ENCODE results near the gene CD2BP2.

Gene CD2BP2

DNA sequence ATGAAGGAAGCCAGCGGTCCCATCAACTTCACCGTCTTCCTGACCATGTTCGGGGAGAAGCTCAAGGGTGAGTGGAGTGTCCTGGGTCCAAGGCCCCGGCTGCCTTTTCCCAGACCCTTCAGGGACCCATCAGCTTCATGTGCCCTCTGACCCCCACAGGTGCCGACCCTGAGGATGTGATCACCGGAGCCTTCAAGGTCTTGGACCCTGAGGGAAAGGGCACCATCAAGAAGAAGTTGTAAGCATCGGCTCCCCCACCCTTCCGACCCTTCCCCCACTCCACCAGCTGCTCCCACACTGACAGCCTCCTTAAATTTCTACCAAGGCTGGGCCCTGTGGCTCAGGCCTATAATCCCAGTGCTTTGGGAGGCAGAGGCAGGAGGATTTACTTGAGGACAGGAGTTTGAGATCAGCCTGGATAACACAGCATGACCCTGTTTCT, 21.4 kb upstream of the CD2BP2 start:
- no peak overlapping the region for H3K4me3 ChIP-seq (ENCODE audit: low read length)

DNA sequence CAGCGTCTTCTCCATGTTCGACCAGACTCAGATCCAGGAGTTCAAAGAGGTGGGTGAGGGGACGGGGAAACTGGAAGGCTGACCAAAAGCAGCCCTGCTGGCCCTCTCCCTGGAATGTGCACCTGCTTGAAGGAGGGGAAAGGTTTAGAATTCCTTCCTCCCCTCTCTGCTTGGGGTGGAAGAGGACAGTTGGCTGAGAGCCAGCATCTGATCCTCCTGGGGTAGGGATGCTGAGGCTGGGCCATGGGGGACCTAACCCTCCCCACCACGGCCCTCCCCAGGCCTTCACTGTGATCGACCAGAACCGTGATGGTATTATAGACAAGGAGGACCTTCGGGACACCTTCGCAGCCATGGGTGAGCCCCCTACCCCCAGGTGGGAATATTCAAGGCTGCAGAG, 20.8 kb upstream of the CD2BP2 start:
- no peaks in the 10 kb centered on the region for H3K9me3 ChIP-seq (replicated peaks; ENCODE audit: insufficient read depth, low read length)
- H2AFZ ChIP-seq (ENCODE audit: low read length): no peak overlapping the region
- H3K79me2 ChIP-seq (ENCODE audit: low read length): peaks cover 18% of the 10 kb centered on the region
- H3F3A ChIP-seq (ENCODE audit: insufficient read depth, low read length): peaks cover 34% of the 10 kb centered on the region
- H3K9ac ChIP-seq (ENCODE audit: low read length): no peak overlapping the region
- TF ChIP-seq EZH2phosphoT487 (IDR thresholded peaks at IDR 0.05; ENCODE audit: low read length) (no peak), EZH2 (optimal IDR thresholded peaks at IDR 0.05; ENCODE audit: low read depth, low read length) (no peak)
- TF ChIP-seq, protein P1, sequence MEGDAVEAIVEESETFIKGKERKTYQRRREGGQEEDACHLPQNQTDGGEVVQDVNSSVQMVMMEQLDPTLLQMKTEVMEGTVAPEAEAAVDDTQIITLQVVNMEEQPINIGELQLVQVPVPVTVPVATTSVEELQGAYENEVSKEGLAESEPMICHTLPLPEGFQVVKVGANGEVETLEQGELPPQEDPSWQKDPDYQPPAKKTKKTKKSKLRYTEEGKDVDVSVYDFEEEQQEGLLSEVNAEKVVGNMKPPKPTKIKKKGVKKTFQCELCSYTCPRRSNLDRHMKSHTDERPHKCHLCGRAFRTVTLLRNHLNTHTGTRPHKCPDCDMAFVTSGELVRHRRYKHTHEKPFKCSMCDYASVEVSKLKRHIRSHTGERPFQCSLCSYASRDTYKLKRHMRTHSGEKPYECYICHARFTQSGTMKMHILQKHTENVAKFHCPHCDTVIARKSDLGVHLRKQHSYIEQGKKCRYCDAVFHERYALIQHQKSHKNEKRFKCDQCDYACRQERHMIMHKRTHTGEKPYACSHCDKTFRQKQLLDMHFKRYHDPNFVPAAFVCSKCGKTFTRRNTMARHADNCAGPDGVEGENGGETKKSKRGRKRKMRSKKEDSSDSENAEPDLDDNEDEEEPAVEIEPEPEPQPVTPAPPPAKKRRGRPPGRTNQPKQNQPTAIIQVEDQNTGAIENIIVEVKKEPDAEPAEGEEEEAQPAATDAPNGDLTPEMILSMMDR (IDR thresholded peaks at IDR 0.05; ENCODE audit: low read length): no peak
- no peak overlapping the region for H3K4me2 ChIP-seq (ENCODE audit: low read depth, low read length)
- H3K27ac ChIP-seq (ENCODE audit: low read length): no peak overlapping the region
- no peak for DNase-seq
- no peaks in the 10 kb centered on the region for H4K20me1 ChIP-seq (ENCODE audit: insufficient read depth, low read length)
- H3K36me3 ChIP-seq (replicated peaks; ENCODE audit: insufficient read depth, low read length): no peaks in the 10 kb centered on the region
- H3K4me3 ChIP-seq (ENCODE audit: low read length): no peak overlapping the region
- H3K27me3 ChIP-seq (replicated peaks; ENCODE audit: insufficient read depth, low read length): no peaks in the 10 kb centered on the region
- peaks cover 25% of the 10 kb centered on the region for H3K4me1 ChIP-seq (ENCODE audit: low read length)
- H3K9me2 ChIP-seq (replicated peaks; ENCODE audit: insufficient read depth, low read length): no peaks in the 10 kb centered on the region

More for the DNA sequence above, 21.4 kb upstream of the CD2BP2 start:
- Histone ChIP-seq H3K9ac (ENCODE audit: low read length) (no peak overlapping the region), H3K27me3 (replicated peaks; ENCODE audit: insufficient read depth, low read length) (no peaks in the 10 kb centered on the region), H3K79me2 (ENCODE audit: low read length) (peaks cover 24% of the 10 kb centered on the region), H3K9me3 (replicated peaks; ENCODE audit: insufficient read depth, low read length) (no peaks in the 10 kb centered on the region), H3K4me2 (ENCODE audit: low read depth, low read length) (no peak overlapping the region), H3K27ac (ENCODE audit: low read length) (no peak overlapping the region), H2AFZ (ENCODE audit: low read length) (no peak overlapping the region), H4K20me1 (ENCODE audit: insufficient read depth, low read length) (no peaks in the 10 kb centered on the region), H3F3A (ENCODE audit: insufficient read depth, low read length) (peaks cover 35% of the 10 kb centered on the region), H3K4me1 (ENCODE audit: low read length) (peaks cover 31% of the 10 kb centered on the region), H3K9me2 (replicated peaks; ENCODE audit: insufficient read depth, low read length) (no peaks in the 10 kb centered on the region), H3K36me3 (replicated peaks; ENCODE audit: insufficient read depth, low read length) (no peaks in the 10 kb centered on the region)
- TF ChIP-seq EZH2phosphoT487 (IDR thresholded peaks at IDR 0.05; ENCODE audit: low read length): no peak
- TF ChIP-seq, protein P1 (IDR thresholded peaks at IDR 0.05; ENCODE audit: low read length): no peak
- no peak for TF ChIP-seq EZH2 (optimal IDR thresholded peaks at IDR 0.05; ENCODE audit: low read depth, low read length)
- no peak for DNase-seq

DNA sequence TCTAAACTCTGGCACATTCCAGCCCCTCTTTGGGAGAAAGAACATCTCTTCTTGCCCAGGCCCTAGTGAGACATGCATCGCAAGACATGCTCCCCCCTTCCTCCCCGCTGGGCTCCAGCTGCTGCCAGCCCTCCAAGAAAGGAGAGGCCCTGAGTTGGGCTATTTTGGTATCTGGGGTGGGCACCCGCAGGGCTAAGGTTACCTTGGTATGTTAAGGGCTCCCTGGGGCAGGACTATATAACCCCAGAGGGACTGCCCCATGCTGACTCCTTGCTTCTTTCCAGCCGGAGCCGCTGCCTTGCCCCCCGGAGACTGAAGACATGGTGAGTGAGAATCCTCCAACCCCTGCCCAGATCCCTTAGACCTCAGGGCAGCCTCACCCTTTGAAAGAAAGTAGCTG, 19.4 kb upstream of the CD2BP2 start, which contains the start of gene MYL11:
Gene MYL11 (plus strand): TSS at position 265 of the 400 bp plus-strand sequence. CDS start 56 bp downstream, at position 321.
- no peaks in the 10 kb centered on the region for H4K20me1 ChIP-seq (ENCODE audit: insufficient read depth, low read length)
- peaks cover 9% of the 10 kb centered on the region for H3K79me2 ChIP-seq (ENCODE audit: low read length)
- H3K9me3 ChIP-seq (replicated peaks; ENCODE audit: insufficient read depth, low read length): no peaks in the 10 kb centered on the region
- peaks cover 22% of the 10 kb centered on the region for H3F3A ChIP-seq (ENCODE audit: insufficient read depth, low read length)
- no peak within 1 kb of the TSS for H2AFZ ChIP-seq (ENCODE audit: low read length)
- peaks cover 19% of the 10 kb centered on the region for H3K4me1 ChIP-seq (ENCODE audit: low read length)
- no peak within 1 kb of the TSS for H3K4me2 ChIP-seq (ENCODE audit: low read depth, low read length)
- H3K4me3 ChIP-seq (ENCODE audit: low read length): no peak within 1 kb of the TSS
- H3K9me2 ChIP-seq (replicated peaks; ENCODE audit: insufficient read depth, low read length): no peaks in the 10 kb centered on the region
- no peaks in the 10 kb centered on the region for H3K36me3 ChIP-seq (replicated peaks; ENCODE audit: insufficient read depth, low read length)
- DNase-seq: no peak
- H3K27me3 ChIP-seq (replicated peaks; ENCODE audit: insufficient read depth, low read length): no peaks in the 10 kb centered on the region
- H3K9ac ChIP-seq (ENCODE audit: low read length): no peak within 1 kb of the TSS
- TF ChIP-seq, protein P1 (IDR thresholded peaks at IDR 0.05; ENCODE audit: low read length): no peak
- TF ChIP-seq EZH2 (optimal IDR thresholded peaks at IDR 0.05; ENCODE audit: low read depth, low read length) (no peak), EZH2phosphoT487 (IDR thresholded peaks at IDR 0.05; ENCODE audit: low read length) (no peak)
- no peak within 1 kb of the TSS for H3K27ac ChIP-seq (ENCODE audit: low read length)
